ENCODE results near the gene C10orf143. TPM values are rescaled to one million over a fixed set of nuclear protein-coding genes. Genes with fewer than 3 reads are reported as not detected.

Gene C10orf143
- total and polyA plus RNA-seq, 2 experiments from 2014 or later: 0.21 to 3.7 TPM

- no peaks in the 10 kb centered on the region for H3K4me1 Mint-ChIP-seq
- H3K27ac Mint-ChIP-seq: no peak overlapping the region
Observed at GRCh38 chr10:130061760-130062159, 48.9 kb downstream of the C10orf143 start.

More at GRCh38 chr10:130061760-130062159, 48.9 kb downstream of the C10orf143 start:
- H3K4me2 ChIP-seq: no peak overlapping the region
- TF ChIP-seq NANOG (IDR thresholded peaks at IDR 0.05; ENCODE audit: borderline replicate concordance) (no peak), JUNB (IDR thresholded peaks at IDR 0.05; ENCODE audit: unreplicated experiment) (no peak), CREB1 (CRISPR knock-in tag; IDR thresholded peaks at IDR 0.05; ENCODE audit: low read depth) (no peak), ZNF114 (CRISPR knock-in tag; IDR thresholded peaks at IDR 0.05) (no peak), ZNF462 (CRISPR knock-in tag; IDR thresholded peaks at IDR 0.05) (no peak), EZH2 (IDR thresholded peaks at IDR 0.05; ENCODE audit: low read depth, unreplicated experiment) (no peak)
- no peak overlapping the region for H3K4me3 Mint-ChIP-seq
- no peak overlapping the region for H2AFZ ChIP-seq
- H3K36me3 ChIP-seq (ENCODE audit: insufficient read depth): no peaks in the 10 kb centered on the region
- H3K27me3 ChIP-seq (ENCODE audit: insufficient read depth): no peaks in the 10 kb centered on the region
- H3K79me2 ChIP-seq (replicated peaks; ENCODE audit: insufficient read depth): no peaks in the 10 kb centered on the region
- ATAC-seq (no peak), DNase-seq (ENCODE audit: low spot score) (no peak)
- no peaks in the 10 kb centered on the region for H3K27me3 Mint-ChIP-seq (ENCODE audit: insufficient read depth, low read depth, poor library complexity)
- H3K9me2 ChIP-seq (ENCODE audit: insufficient read depth): no peaks in the 10 kb centered on the region
- H3F3A ChIP-seq (replicated peaks; ENCODE audit: low read depth): no peaks in the 10 kb centered on the region
- H3K4me1 ChIP-seq (ENCODE audit: insufficient read depth): no peaks in the 10 kb centered on the region
- H3K36me3 Mint-ChIP-seq (ENCODE audit: low read depth): no peaks in the 10 kb centered on the region
- H3K9me3 Mint-ChIP-seq: peaks cover 5% of the 10 kb centered on the region; the same call in 2 of the 3 replicates
- no peaks in the 10 kb centered on the region for H4K20me1 ChIP-seq (replicated peaks; ENCODE audit: insufficient read depth)
- no peak overlapping the region for H3K4me3 ChIP-seq
- no peak overlapping the region for H3K27ac ChIP-seq (ENCODE audit: low read depth)

All from GM23338 (cell line).